GM10248 (cell line): ENCODE results near the gene LASP1.

Experiments used
- CTCF ChIA-PET: fragments of 300-600 bp; sonication (Branson Sonifier 250); formaldehyde crosslinking; extraction: SDS; loops from one replicate; lab custom pipeline; 2021; ENCODE audit warnings: antibody characterized with exemption; lab: Yijun Ruan, JAX
- POLR2A ChIA-PET: fragments of 350-650 bp; sonication (Branson Sonifier 250); formaldehyde crosslinking; extraction: SDS; loops from one replicate; lab custom pipeline; 2020; ENCODE audit warnings: antibody characterized with exemption; lab: Yijun Ruan, JAX
- DNase-seq: peaks from one replicate; pipeline ENCODE4 v3.0.0; 2012; ENCODE audit errors: extremely low spot score
- CTCF ChIP-seq: IDR thresholded peaks from 2 replicates; pipeline ENCODE4 v1.5.1; 2012; ENCODE audit warnings: mild to moderate bottlenecking, low read depth; ENCODE audit errors: extremely low read depth, missing control alignments, control extremely low read depth

Gene LASP1

GRCh38 chr17:38897671-38898290 lies 27.9 kb downstream of the LASP1 start:
- POLR2A ChIA-PET = interaction anchor here (1.1 to 1.4 kb wide), 2 partner anchors 28 to 44 kb away, joined by 3 to 4 read pairs; partner anchors contain the start of gene LASP1
- DNase-seq = no peak
- CTCF ChIA-PET = interaction anchor here (0.6 to 3.3 kb wide), 6 partner anchors 9 to 28 kb away, joined by 3 to 9 read pairs (median 5); partner anchors contain the start of gene LASP1NB
- TF ChIP-seq CTCF = no peak

GRCh38 chr17:38898291-38898679 lies 28.4 kb downstream of the LASP1 start:
- ChIA-PET CTCF (interaction anchor here (1.6 to 3.3 kb wide), 5 partner anchors 9 to 27 kb away, joined by 4 to 9 read pairs (median 5); partner anchors contain the start of gene LASP1NB), POLR2A (interaction anchor here (1.1 to 1.4 kb wide), 2 partner anchors 29 to 44 kb away, joined by 3 to 4 read pairs; partner anchors contain the start of gene LASP1)
- DNase-seq = peak; percentile 43
- TF ChIP-seq CTCF = no peak

- ChIA-PET CTCF (interaction anchor here (0.8 to 3.3 kb wide), 5 partner anchors 8 to 26 kb away, joined by 3 to 9 read pairs (median 4); no protein-coding TSS in a partner anchor), POLR2A (interaction anchor here (0.7 to 1.4 kb wide), 3 partner anchors 11 to 45 kb away, joined by 3 to 4 read pairs (median 3); partner anchors contain the start of gene LASP1)
- DNase-seq = peak; percentile 95
- TF ChIP-seq CTCF = no peak
Observed at GRCh38 chr17:38898812-38899348, 29.0 kb downstream of the LASP1 start.

- DNase-seq = no peak
- ChIA-PET CTCF (interaction anchor here (0.8 to 3.3 kb wide), 4 partner anchors 14 to 27 kb away, joined by 3 to 9 read pairs (median 4); no protein-coding TSS in a partner anchor), POLR2A (interaction anchor here (0.7 to 1.2 kb wide), 2 partner anchors 11 to 30 kb away, joined by 3 to 4 read pairs; partner anchors contain the start of gene LASP1)
- no peak for TF ChIP-seq CTCF
Observed at GRCh38 chr17:38899421-38899820, 29.6 kb downstream of the LASP1 start.

- ChIA-PET CTCF (no interaction called here), POLR2A (no interaction called here)
- DNase-seq = no peak
- TF ChIP-seq CTCF = no peak
Observed at GRCh38 chr17:38900978-38901656, 31.3 kb downstream of the LASP1 start.

- TF ChIP-seq CTCF = no peak
- POLR2A ChIA-PET = interaction anchor here (0.7 kb wide), 1 partner anchor 15 kb away, joined by 3 read pairs; no protein-coding TSS in a partner anchor
- no peak for DNase-seq
- CTCF ChIA-PET = interaction anchor here (1.5 to 1.8 kb wide), 3 partner anchors 20 to 250 kb away, joined by 4 read pairs; no protein-coding TSS in a partner anchor
Observed at GRCh38 chr17:38903404-38903803, 33.5 kb downstream of the LASP1 start.
